HFFc6 (cell line): ENCODE results near the gene RPL13. TPM values are rescaled to one million over a fixed set of nuclear protein-coding genes. Genes with fewer than 3 reads are reported as not detected.

Experiments
- DNase-seq: peaks from one replicate; pipeline ENCODE4 v3.0.0-alpha.2; 2018
- H3K27ac Mint-ChIP-seq: 2 replicates; pipeline ENCODE4 v1.8.0; 2020; ENCODE audit warnings: mild to moderate bottlenecking, mixed read lengths
- H3K27me3 Mint-ChIP-seq: 2 replicates; pipeline ENCODE4 v1.8.0; 2021; ENCODE audit warnings: mild to moderate bottlenecking, moderate library complexity, mixed read lengths; ENCODE audit not compliant: insufficient read depth
- H3K36me3 Mint-ChIP-seq: 2 replicates; pipeline ENCODE4 v1.8.0; 2021; ENCODE audit warnings: low read depth, mixed read lengths
- H3K4me1 Mint-ChIP-seq: 2 replicates; pipeline ENCODE4 v1.8.0; 2020; ENCODE audit warnings: low read depth, mixed read lengths
- H3K4me3 Mint-ChIP-seq: 2 replicates; pipeline ENCODE4 v1.8.0; 2020; ENCODE audit warnings: mild to moderate bottlenecking, moderate library complexity, mixed read lengths
- H3K9me3 Mint-ChIP-seq: 2 replicates; pipeline ENCODE4 v1.8.0; 2020; ENCODE audit warnings: mild to moderate bottlenecking, mixed read lengths
- total RNA-seq, 6 experiments: library from RNA; stranded (reverse); fragmentation: NEBNext Ultra II Directional; extraction: Animal tissue kit (Norgen Biotek cat#: 25700); gene quantifications; 2 replicates in 1 of 6; 3 replicates in 5 of 6; pipeline ENCODE4 v1.2.3, GENCODE V29; 2021
- TF ChIP-seq, protein P1 (sequence below): fragments of 200-600 bp; sonication (generic); IDR thresholded peaks from 2 replicates; pipeline ENCODE4 v1.5.0; 2021; ENCODE audit warnings: antibody characterized with exemption, mild to moderate bottlenecking

The RPL13 gene
- total RNA-seq, 6 experiments from 2014 or later = 1,572 to 1,808 (median 1,628) TPM

DNA sequence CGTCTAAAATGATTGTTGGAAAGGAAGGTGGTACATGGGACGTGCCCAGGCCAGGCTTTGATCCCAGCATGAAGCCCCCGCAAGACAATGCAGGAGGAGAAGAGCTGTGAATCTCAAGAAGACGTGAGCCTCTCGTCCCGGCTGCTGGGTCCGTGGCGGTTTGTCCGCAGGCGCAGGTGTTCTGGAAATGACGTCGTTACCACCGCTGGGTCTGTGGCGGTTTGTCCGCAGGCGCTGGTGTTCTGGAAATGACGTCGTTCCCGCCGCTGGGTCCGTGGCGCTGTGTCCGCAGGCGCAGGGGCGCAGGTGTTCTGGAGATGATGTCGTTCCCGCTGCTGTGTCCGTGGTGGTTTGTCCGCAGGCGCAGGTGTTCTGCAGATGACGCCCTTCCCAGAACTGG lies 38.2 kb upstream of the RPL13 start:
- DNase-seq = no peak
- peaks cover 45% of the 10 kb centered on the region for H3K36me3 Mint-ChIP-seq
- no peak overlapping the region for H3K4me3 Mint-ChIP-seq
- no peaks in the 10 kb centered on the region for H3K4me1 Mint-ChIP-seq
- no peak overlapping the region for H3K27ac Mint-ChIP-seq
- H3K27me3 Mint-ChIP-seq = no peaks in the 10 kb centered on the region; the same call in 1 of the 2 replicates
- H3K9me3 Mint-ChIP-seq = no peaks in the 10 kb centered on the region
- TF ChIP-seq, protein P1, sequence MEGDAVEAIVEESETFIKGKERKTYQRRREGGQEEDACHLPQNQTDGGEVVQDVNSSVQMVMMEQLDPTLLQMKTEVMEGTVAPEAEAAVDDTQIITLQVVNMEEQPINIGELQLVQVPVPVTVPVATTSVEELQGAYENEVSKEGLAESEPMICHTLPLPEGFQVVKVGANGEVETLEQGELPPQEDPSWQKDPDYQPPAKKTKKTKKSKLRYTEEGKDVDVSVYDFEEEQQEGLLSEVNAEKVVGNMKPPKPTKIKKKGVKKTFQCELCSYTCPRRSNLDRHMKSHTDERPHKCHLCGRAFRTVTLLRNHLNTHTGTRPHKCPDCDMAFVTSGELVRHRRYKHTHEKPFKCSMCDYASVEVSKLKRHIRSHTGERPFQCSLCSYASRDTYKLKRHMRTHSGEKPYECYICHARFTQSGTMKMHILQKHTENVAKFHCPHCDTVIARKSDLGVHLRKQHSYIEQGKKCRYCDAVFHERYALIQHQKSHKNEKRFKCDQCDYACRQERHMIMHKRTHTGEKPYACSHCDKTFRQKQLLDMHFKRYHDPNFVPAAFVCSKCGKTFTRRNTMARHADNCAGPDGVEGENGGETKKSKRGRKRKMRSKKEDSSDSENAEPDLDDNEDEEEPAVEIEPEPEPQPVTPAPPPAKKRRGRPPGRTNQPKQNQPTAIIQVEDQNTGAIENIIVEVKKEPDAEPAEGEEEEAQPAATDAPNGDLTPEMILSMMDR = no peak

DNA sequence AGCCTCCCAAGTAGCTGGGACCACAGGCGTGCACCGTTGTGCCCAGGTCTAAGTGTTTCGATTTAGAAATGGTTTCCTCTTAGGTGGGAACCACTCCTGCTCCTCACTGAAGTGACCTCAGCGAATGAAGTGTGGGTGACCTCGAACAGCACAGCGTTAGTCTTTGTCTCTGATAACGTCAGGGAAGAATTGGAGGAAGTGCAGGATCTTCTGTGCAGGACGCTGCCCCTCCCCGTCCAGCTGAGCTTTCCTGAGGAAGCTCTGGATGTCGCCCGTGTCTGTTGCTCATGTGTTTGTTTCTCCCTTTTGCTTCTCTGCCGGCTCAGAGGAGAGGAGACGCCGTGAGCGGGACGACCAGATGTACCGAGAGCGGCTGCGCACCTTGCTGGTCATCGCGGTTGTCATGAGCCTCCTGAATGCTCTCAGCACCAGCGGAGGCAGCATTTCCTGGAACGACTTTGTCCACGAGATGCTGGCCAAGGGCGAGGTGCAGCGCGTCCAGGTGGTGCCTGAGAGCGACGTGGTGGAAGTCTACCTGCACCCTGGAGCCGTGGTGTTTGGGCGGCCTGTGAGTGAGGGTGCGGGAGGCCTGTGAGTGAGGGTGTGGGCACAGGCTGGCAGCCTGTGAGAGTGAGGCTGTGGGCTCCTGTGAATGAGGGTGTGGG lies 36.7 kb upstream of the RPL13 start:
- H3K4me3 Mint-ChIP-seq = no peak overlapping the region
- H3K27me3 Mint-ChIP-seq = no peaks in the 10 kb centered on the region
- no peaks in the 10 kb centered on the region for H3K4me1 Mint-ChIP-seq
- TF ChIP-seq, protein P1 = no peak
- DNase-seq = no peak
- H3K9me3 Mint-ChIP-seq = no peaks in the 10 kb centered on the region
- no peak overlapping the region for H3K27ac Mint-ChIP-seq
- H3K36me3 Mint-ChIP-seq = peaks cover 35% of the 10 kb centered on the region

DNA sequence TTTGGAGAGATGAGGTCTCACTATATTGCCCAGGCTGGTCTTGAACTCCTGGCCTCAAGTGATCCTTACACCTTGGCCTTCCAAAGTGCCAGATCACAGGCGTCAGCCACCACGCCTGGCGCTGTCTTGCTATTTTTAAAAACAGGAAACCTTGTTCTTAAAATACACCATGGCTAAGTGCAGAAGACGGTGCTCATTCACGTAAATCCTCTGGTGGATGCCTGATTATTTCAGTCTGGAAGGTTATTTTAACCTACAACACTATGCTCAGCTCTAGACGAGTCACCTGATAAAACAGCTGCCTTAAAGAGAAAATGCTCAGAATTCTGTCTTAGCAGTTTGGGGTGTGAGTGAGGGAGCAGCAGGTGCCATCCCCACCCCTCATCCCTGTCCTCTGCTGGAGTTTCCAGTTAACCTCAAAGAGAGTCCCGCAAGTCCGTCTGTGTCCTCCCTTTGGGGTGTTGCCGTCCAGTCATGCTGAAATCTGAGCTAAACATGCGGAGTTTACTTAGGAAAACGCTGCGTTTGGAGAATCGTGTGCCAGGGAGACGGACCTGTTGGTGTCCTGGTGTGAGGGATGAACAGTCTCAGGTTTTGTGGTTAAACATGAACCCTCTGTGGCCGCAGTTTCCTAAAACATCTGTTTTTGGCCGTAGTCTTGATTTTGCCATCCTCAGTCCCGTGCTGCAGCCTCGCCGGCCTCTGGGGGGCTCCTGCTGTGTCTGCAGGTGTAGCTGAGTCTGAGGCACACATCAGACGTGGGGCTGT lies 35.2 kb upstream of the RPL13 start:
- Mint-ChIP-seq H3K27me3 (no peaks in the 10 kb centered on the region), H3K4me3 (no peak overlapping the region), H3K27ac (no peak overlapping the region), H3K9me3 (no peaks in the 10 kb centered on the region), H3K36me3 (peaks cover 35% of the 10 kb centered on the region), H3K4me1 (no peaks in the 10 kb centered on the region)
- TF ChIP-seq, protein P1 = no peak
- DNase-seq = no peak

DNA sequence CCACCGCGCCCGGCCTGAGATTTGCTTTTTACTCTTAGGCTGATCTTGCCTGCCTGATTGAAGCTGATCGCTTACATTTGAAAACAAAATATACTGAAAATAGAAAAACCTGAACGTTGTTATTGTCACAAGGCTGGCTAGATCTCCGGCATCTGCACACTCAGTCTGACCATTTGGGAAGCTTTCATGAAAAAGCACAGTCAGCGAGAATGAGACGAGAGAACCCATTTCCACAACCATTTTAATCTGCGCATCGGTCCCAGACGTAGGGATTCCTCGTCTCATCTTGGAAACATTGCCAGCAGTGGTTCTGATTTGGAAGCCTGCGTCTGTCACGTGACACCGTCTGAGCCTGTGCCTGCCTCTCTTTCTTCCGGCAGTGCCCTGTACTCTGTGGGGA lies 31.4 kb upstream of the RPL13 start:
- Mint-ChIP-seq H3K36me3 (peaks cover 44% of the 10 kb centered on the region), H3K4me1 (no peaks in the 10 kb centered on the region), H3K9me3 (no peaks in the 10 kb centered on the region), H3K27ac (no peak overlapping the region), H3K4me3 (no peak overlapping the region), H3K27me3 (no peaks in the 10 kb centered on the region; the same call in 1 of the 2 replicates)
- no peak for DNase-seq
- TF ChIP-seq, protein P1 = no peak

DNA sequence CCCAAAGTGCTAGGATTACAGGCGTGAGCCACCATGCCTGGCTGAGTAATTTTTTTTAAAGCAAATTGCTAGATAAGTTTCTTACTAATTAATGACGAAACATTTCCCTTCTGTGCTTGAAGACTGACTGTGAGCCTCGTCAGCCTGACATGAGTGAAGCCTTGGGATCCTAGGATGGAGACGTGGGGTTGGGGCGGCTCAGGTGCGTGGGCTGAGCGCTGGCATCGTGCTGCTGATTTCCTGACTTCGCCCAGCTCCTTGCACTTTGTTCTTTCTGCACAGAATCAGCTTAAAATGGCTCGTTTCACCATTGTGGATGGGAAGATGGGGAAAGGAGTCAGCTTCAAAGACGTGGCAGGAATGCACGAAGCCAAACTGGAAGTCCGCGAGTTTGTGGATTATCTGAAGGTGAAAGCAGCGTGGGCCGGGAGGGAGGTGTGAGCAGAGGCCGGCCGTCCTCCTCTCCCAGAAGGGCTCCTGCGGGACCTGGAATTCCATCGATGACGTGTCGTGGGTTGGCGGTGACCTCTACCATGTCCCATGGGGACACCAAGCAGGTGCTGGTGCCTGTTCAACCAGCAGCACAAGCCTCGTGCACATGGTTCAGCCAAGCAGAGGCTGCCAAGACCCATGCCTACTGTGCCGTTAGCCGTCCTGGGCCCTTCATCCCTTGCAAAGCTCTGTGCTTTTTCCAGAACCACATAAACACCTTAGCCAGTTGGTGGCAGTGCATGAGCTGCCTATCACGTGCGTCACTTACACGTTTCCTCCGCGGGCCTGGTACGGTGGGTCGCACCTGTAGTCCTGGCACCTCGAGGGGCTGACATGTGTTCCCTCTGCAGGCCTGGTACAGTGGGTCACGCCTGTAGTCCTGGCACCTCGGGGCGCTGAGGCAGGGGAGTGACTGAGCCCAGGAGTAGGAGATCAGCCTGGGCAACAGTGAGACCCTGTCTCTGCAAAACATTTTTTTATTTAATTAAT lies 29.8 kb upstream of the RPL13 start:
- H3K9me3 Mint-ChIP-seq = no peaks in the 10 kb centered on the region
- H3K4me3 Mint-ChIP-seq = no peak overlapping the region
- peaks cover 55% of the 10 kb centered on the region for H3K36me3 Mint-ChIP-seq
- no peak for DNase-seq
- TF ChIP-seq, protein P1 = no peak
- no peaks in the 10 kb centered on the region; the same call in 1 of the 2 replicates for H3K27me3 Mint-ChIP-seq
- no peak overlapping the region for H3K27ac Mint-ChIP-seq
- H3K4me1 Mint-ChIP-seq = no peaks in the 10 kb centered on the region
